ENCODE measurements around the gene ITGA11.

The ITGA11 gene

DNA sequence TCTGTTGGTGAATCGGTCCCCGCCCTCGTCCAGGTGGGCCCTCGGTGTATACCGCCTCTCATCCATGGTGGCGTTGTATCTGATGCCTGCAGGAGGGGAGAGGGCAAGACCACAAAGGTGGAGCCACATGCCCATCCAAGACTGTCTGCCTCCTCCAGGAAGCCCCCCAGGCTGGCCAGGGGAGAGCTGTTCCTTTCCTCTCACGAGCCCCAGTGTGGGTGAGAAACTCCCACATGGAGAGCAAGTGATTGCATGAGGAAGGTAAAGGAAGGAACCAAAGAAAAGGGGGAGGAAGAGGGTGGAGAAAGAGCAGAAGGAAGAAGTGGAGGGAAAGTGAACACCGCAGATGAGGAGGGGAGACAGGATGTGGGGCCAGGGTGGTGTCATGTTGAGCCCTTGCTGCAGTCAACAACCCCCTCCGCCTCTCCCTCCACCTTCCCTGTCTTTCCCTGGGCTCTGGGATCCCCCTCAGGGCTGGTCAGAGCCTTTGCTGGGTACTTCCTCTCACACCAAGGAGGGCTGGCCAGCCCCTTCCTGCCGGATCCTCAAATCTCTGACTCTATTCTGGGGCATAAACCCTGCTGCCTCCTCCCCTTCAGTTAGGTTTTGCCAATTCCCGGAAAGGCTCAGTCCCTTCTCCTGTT lies 105.1 kb downstream of the ITGA11 start:
- H3K36me3 ChIP-seq (ENCODE audit: control insufficient read depth, insufficient read depth, low read length): no peaks in the 10 kb centered on the region
- no peak for DNase-seq (ENCODE audit: extremely low read depth, insufficient read length)
- no peak overlapping the region for H3K4me3 ChIP-seq (replicated peaks; ENCODE audit: low read depth, low read length)
- no peaks in the 10 kb centered on the region; the same call in none of the 2 replicates for H3K27me3 ChIP-seq (replicated peaks; ENCODE audit: control insufficient read depth, insufficient read depth, low read length)
- TF ChIP-seq, protein P1, sequence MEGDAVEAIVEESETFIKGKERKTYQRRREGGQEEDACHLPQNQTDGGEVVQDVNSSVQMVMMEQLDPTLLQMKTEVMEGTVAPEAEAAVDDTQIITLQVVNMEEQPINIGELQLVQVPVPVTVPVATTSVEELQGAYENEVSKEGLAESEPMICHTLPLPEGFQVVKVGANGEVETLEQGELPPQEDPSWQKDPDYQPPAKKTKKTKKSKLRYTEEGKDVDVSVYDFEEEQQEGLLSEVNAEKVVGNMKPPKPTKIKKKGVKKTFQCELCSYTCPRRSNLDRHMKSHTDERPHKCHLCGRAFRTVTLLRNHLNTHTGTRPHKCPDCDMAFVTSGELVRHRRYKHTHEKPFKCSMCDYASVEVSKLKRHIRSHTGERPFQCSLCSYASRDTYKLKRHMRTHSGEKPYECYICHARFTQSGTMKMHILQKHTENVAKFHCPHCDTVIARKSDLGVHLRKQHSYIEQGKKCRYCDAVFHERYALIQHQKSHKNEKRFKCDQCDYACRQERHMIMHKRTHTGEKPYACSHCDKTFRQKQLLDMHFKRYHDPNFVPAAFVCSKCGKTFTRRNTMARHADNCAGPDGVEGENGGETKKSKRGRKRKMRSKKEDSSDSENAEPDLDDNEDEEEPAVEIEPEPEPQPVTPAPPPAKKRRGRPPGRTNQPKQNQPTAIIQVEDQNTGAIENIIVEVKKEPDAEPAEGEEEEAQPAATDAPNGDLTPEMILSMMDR (IDR thresholded peaks at IDR 0.05; ENCODE audit: insufficient read depth, low read length, poor library complexity, severe bottlenecking): no peak

DNA sequence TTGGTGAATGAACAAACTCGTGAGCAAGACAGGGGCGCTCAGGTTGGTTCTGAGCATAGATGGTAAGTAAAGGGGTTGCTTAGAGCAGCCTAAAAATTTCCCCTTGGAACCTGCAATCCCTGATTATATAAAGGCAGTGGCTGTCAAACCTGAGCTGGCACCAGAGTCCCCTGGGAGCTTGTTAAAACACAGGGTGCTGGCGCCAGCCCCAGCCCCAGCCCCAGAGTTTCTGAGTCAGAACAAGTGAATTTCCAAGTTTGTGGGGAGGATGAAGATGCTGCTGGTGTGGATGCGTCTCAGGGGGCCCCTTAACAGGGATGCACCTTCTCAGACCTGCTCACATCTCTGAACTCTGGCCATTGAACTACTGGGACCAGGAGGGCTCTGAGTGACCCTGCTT lies 106.2 kb downstream of the ITGA11 start:
- H3K36me3 ChIP-seq (ENCODE audit: control insufficient read depth, insufficient read depth, low read length): no peaks in the 10 kb centered on the region
- DNase-seq (ENCODE audit: extremely low read depth, insufficient read length): no peak
- TF ChIP-seq, protein P1 (IDR thresholded peaks at IDR 0.05; ENCODE audit: insufficient read depth, low read length, poor library complexity, severe bottlenecking): no peak
- no peak overlapping the region for H3K4me3 ChIP-seq (replicated peaks; ENCODE audit: low read depth, low read length)
- peaks cover 1% of the 10 kb centered on the region for H3K27me3 ChIP-seq (replicated peaks; ENCODE audit: control insufficient read depth, insufficient read depth, low read length)

DNA sequence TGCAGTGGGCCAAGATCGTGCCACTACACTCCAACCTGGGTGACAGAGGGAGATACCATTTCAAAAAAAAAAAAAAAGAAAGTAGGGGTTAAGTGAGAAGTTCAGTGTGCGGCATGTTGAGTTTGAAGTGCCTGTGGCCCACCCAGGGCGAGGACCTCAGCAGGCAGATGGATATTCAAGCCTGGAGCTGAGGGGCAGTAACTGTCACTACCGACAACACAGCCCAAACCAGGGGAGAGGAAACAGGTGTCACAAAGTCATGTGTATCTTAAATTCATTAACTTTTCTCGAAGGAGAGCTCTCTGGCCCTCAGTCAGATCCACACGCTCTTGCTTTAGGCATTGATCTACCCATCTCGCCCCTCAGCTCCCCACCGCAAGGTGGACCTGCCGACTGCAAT lies 109.2 kb downstream of the ITGA11 start:
- Histone ChIP-seq H3K27me3 (replicated peaks; ENCODE audit: control insufficient read depth, insufficient read depth, low read length) (peaks cover 1% of the 10 kb centered on the region), H3K4me3 (replicated peaks; ENCODE audit: low read depth, low read length) (no peak overlapping the region), H3K36me3 (ENCODE audit: control insufficient read depth, insufficient read depth, low read length) (no peaks in the 10 kb centered on the region)
- no peak for DNase-seq (ENCODE audit: extremely low read depth, insufficient read length)
- TF ChIP-seq, protein P1 (IDR thresholded peaks at IDR 0.05; ENCODE audit: insufficient read depth, low read length, poor library complexity, severe bottlenecking): no peak

GRCh38 chr15:68321229-68321628 lies 110.7 kb downstream of the ITGA11 start:
- TF ChIP-seq, protein P1 (IDR thresholded peaks at IDR 0.05; ENCODE audit: insufficient read depth, low read length, poor library complexity, severe bottlenecking): no peak
- Histone ChIP-seq H3K4me3 (replicated peaks; ENCODE audit: low read depth, low read length) (no peak overlapping the region), H3K27me3 (replicated peaks; ENCODE audit: control insufficient read depth, insufficient read depth, low read length) (peaks cover 1% of the 10 kb centered on the region; the same call in 1 of the 2 replicates), H3K36me3 (ENCODE audit: control insufficient read depth, insufficient read depth, low read length) (no peaks in the 10 kb centered on the region)
- DNase-seq (ENCODE audit: extremely low read depth, insufficient read length): no peak

- TF ChIP-seq, protein P1 (IDR thresholded peaks at IDR 0.05; ENCODE audit: insufficient read depth, low read length, poor library complexity, severe bottlenecking): no peak
- DNase-seq (ENCODE audit: extremely low read depth, insufficient read length): no peak
- Histone ChIP-seq H3K4me3 (replicated peaks; ENCODE audit: low read depth, low read length) (no peak overlapping the region), H3K27me3 (replicated peaks; ENCODE audit: control insufficient read depth, insufficient read depth, low read length) (peaks cover 1% of the 10 kb centered on the region; the same call in 1 of the 2 replicates), H3K36me3 (ENCODE audit: control insufficient read depth, insufficient read depth, low read length) (no peaks in the 10 kb centered on the region)
Observed at GRCh38 chr15:68319997-68320396, 112.0 kb downstream of the ITGA11 start.

All from GM06990 (cell line).